ENCODE data around the gene CORO6. TPM values are rescaled to one million over a fixed set of nuclear protein-coding genes. Genes with fewer than 3 reads are reported as not detected.

Gene CORO6
- total RNA-seq, 1 donor from 2014 or later, result 83.6 TPM

GRCh38 chr17:29595107-29595942 lies 27.4 kb downstream of the CORO6 start:
- intact Hi-C loops (cut with DNase I), result no loop called here
- no peak for ATAC-seq (ENCODE audit: poor library complexity)
- no peak for DNase-seq

- ATAC-seq (ENCODE audit: poor library complexity), result no peak
- DNase-seq, result no peak
- intact Hi-C loops (cut with DNase I), result no loop called here
These were observed 28.1 kb downstream of the CORO6 start for GRCh38 chr17:29594519-29595090.

- DNase-seq (no peak), ATAC-seq (ENCODE audit: poor library complexity) (no peak)
- intact Hi-C loops (cut with DNase I), result no loop called here
These were observed 28.9 kb downstream of the CORO6 start for GRCh38 chr17:29593591-29594518.

GRCh38 chr17:29592850-29593551 lies 29.7 kb downstream of the CORO6 start, which contains the start of gene ANKRD13B:
TSS of gene ANKRD13B (plus strand) at chr17:29593132. CDS start at chr17:29593622, 490 bp downstream.
- DNase-seq (peak; percentile 74), ATAC-seq (ENCODE audit: poor library complexity) (peak; percentile 16)
- intact Hi-C loops (cut with DNase I), result no loop called here

- ATAC-seq (ENCODE audit: poor library complexity) (peak; percentile 77), DNase-seq (peak; percentile 93)
- intact Hi-C loops (cut with DNase I), result no loop called here
These were observed 30.7 kb downstream of the CORO6 start for GRCh38 chr17:29591737-29592608.

- peak; percentile 3 for ATAC-seq (ENCODE audit: poor library complexity)
- peak; percentile 74 for DNase-seq
- intact Hi-C loops (cut with DNase I), result no loop called here
These were observed 31.5 kb downstream of the CORO6 start for GRCh38 chr17:29591146-29591736.

GRCh38 chr17:29590411-29591145 lies 32.1 kb downstream of the CORO6 start:
- intact Hi-C loops (cut with DNase I), result no loop called here
- ATAC-seq (ENCODE audit: poor library complexity) (no peak), DNase-seq (no peak)

GRCh38 chr17:29589524-29590410 lies 32.9 kb downstream of the CORO6 start, which contains the start of gene GIT1:
TSS of gene GIT1 (minus strand) at chr17:29589648. CDS start at chr17:29589378, 270 bp downstream.
- peak; percentile 86 for ATAC-seq (ENCODE audit: poor library complexity)
- intact Hi-C loops (cut with DNase I), result no loop called here
- peak; percentile 92 for DNase-seq

- intact Hi-C loops (cut with DNase I), result no loop called here
- DNase-seq (no peak), ATAC-seq (ENCODE audit: poor library complexity) (no peak)
These were observed 33.9 kb downstream of the CORO6 start for GRCh38 chr17:29588562-29589411.

GRCh38 chr17:29588017-29588561 lies 34.6 kb downstream of the CORO6 start:
- intact Hi-C loops (cut with DNase I), result no loop called here
- no peak for DNase-seq
- ATAC-seq (ENCODE audit: poor library complexity), result no peak

- intact Hi-C loops (cut with DNase I), result no loop called here
- DNase-seq (no peak), ATAC-seq (ENCODE audit: poor library complexity) (no peak)
These were observed 35.1 kb downstream of the CORO6 start for GRCh38 chr17:29587591-29587990.

GRCh38 chr17:29586676-29587469 lies 35.8 kb downstream of the CORO6 start:
- DNase-seq (no peak), ATAC-seq (ENCODE audit: poor library complexity) (no peak)
- intact Hi-C loops (cut with DNase I), result no loop called here

- peak; percentile 56 for DNase-seq
- ATAC-seq (ENCODE audit: poor library complexity), result no peak
These were observed 37.5 kb downstream of the CORO6 start for GRCh38 chr17:29585080-29585751.

More at GRCh38 chr17:29585080-29585751, 37.5 kb downstream of the CORO6 start:
- intact Hi-C loops (cut with DNase I), result no loop called here

All from Right ventricle myocardium superior (tissue), 1 donor.